ENCODE results near the gene ZNF837.

DNA sequence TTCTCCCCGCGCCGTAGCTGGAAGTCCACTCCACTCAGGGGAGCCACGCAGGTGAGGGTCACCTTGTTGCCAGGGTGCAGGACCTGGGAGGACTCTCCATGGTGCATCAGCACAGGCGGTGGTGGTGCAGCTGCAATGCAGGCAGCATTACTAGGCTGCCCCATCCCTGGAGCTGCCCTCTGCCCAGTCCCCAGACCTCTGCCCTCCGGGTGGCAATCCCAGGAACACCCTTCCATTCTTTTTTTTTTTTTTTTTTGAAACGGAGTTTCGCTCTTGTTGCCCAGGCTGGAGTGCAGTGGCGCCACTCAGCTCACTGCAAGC is 29.3 kb downstream of the ZNF837 start:
- TF ChIP-seq EZH2 (IDR thresholded peaks at IDR 0.05; ENCODE audit: borderline replicate concordance, low read depth, low read length, severe bottlenecking), result no peak
- TF ChIP-seq, protein P1, sequence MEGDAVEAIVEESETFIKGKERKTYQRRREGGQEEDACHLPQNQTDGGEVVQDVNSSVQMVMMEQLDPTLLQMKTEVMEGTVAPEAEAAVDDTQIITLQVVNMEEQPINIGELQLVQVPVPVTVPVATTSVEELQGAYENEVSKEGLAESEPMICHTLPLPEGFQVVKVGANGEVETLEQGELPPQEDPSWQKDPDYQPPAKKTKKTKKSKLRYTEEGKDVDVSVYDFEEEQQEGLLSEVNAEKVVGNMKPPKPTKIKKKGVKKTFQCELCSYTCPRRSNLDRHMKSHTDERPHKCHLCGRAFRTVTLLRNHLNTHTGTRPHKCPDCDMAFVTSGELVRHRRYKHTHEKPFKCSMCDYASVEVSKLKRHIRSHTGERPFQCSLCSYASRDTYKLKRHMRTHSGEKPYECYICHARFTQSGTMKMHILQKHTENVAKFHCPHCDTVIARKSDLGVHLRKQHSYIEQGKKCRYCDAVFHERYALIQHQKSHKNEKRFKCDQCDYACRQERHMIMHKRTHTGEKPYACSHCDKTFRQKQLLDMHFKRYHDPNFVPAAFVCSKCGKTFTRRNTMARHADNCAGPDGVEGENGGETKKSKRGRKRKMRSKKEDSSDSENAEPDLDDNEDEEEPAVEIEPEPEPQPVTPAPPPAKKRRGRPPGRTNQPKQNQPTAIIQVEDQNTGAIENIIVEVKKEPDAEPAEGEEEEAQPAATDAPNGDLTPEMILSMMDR (IDR thresholded peaks at IDR 0.05; ENCODE audit: borderline replicate concordance, extremely low read depth, low read length, poor library complexity, severe bottlenecking), result no peak

All from DND-41 (cell line).